Endothelial cell of umbilical vein (primary cell): ENCODE results near the gene SGPL1. TPM values are rescaled to one million over a fixed set of nuclear protein-coding genes. Genes with fewer than 3 reads are reported as not detected.

Experiments
- BruUV-seq: library from RNA; stranded (reverse); fragments of 400-500 nt; replicated peaks from 2 replicates; lab custom pipeline; 2021; lab: Mats Ljungman, UMichigan
- CTCF ChIA-PET: fragments of 300-600, 350-600 bp; sonication (Branson Sonifier 250); formaldehyde crosslinking; loops from one replicate; lab custom pipeline; 2021; ENCODE audit warnings: antibody characterized with exemption, inconsistent platforms; lab: Charles Lee
- POLR2A ChIA-PET: fragments of 300-600, 350-600 bp; sonication (Branson Sonifier 250); formaldehyde crosslinking; loops from one replicate; lab custom pipeline; 2021; ENCODE audit warnings: antibody characterized with exemption, inconsistent platforms; lab: Charles Lee
- DNase-seq: peaks from one replicate; pipeline ENCODE4 v3.0.0-alpha.2; 2011; ENCODE audit warnings: low read depth, low spot score
- FAIRE-seq: peaks from 2 replicates; lab custom pipeline; 2011; peaks lifted over from hg19 to GRCh38; lab: Jason Lieb, UNC
- H2AFZ ChIP-seq: 2 replicates; pipeline ENCODE4 v1.6.0; 2012; ENCODE audit warnings: low read depth, low read length, control low read depth, inconsistent platforms
- H3K27ac ChIP-seq: 2 replicates; pipeline ENCODE4 v1.5.1; 2011; ENCODE audit warnings: low read depth, mild to moderate bottlenecking, control low read depth, low read length, moderate library complexity; ENCODE audit not compliant: insufficient read depth
- H3K27me3 ChIP-seq, 2 experiments: 2 replicates each; pipeline versions ENCODE4 v1.6.0 to v1.6.1; 2011; ENCODE audit warnings: low read length in 2 of 2, mixed read lengths in 1 of 2; ENCODE audit not compliant: control insufficient read depth in 2 of 2, insufficient read depth in 2 of 2
- H3K36me3 ChIP-seq, 2 experiments: 2 replicates in 1 of 2; 3 replicates in 1 of 2; pipeline ENCODE4 v1.5.1; 2011; ENCODE audit warnings: low read length in 2 of 2, mild to moderate bottlenecking in 1 of 2, moderate library complexity in 1 of 2; ENCODE audit not compliant: control insufficient read depth in 2 of 2, insufficient read depth in 2 of 2; ENCODE audit errors: extremely low read depth in 1 of 2
- H3K4me1 ChIP-seq: 3 replicates; pipeline ENCODE4 v1.5.1; 2011; ENCODE audit warnings: mild to moderate bottlenecking, low read length; ENCODE audit not compliant: control insufficient read depth, insufficient read depth; ENCODE audit errors: extremely low read depth
- H3K4me2 ChIP-seq: 2 replicates; pipeline ENCODE4 v1.6.1; 2011; ENCODE audit warnings: low read length, control low read depth, mixed read lengths; ENCODE audit not compliant: insufficient read depth
- H3K4me3 ChIP-seq, 3 experiments: fragments of 200-600 bp in 1 of 3; sonication (generic), shearing (Covaris generic) in 1 of 3; replicated peaks in 1 of 3; 2 replicates each; pipeline ENCODE4 v1.5.1; 2011 to 2016; ENCODE audit warnings: control low read depth in 3 of 3, low read length in 3 of 3, mild to moderate bottlenecking in 2 of 3, inconsistent platforms in 1 of 3, low read depth in 1 of 3, moderate library complexity in 1 of 3; ENCODE audit not compliant: insufficient read depth in 1 of 3
- H3K79me2 ChIP-seq: 2 replicates; pipeline ENCODE4 v1.6.0; 2012; ENCODE audit warnings: low read length, inconsistent platforms; ENCODE audit not compliant: control insufficient read depth, insufficient read depth
- H3K9ac ChIP-seq: replicated peaks from 2 replicates; pipeline ENCODE3; 2011; ENCODE audit warnings: low read length, control low read depth; ENCODE audit not compliant: insufficient read depth; ENCODE audit errors: extremely low read depth
- H3K9me1 ChIP-seq: replicated peaks from 3 replicates; pipeline ENCODE4 v1.6.0; 2011; ENCODE audit warnings: mild to moderate bottlenecking, low read length; ENCODE audit not compliant: control insufficient read depth, insufficient read depth; ENCODE audit errors: extremely low read depth
- H3K9me3 ChIP-seq: replicated peaks from 2 replicates; pipeline ENCODE4 v1.5.1; 2012; ENCODE audit warnings: low read length, inconsistent platforms; ENCODE audit not compliant: control insufficient read depth, insufficient read depth
- H4K20me1 ChIP-seq: replicated peaks from 2 replicates; pipeline ENCODE3; 2011; ENCODE audit warnings: mild to moderate bottlenecking, low read length; ENCODE audit not compliant: control insufficient read depth, insufficient read depth; ENCODE audit errors: extremely low read depth
- EZH2 ChIP-seq: IDR thresholded peaks from 2 replicates; pipeline ENCODE4 v1.6.1; 2012; ENCODE audit warnings: borderline replicate concordance, low read depth, mild to moderate bottlenecking, moderate library complexity, low read length, inconsistent platforms; ENCODE audit not compliant: severe bottlenecking
- FOS ChIP-seq: IDR thresholded peaks from 2 replicates; pipeline ENCODE4 v1.6.1; 2011; ENCODE audit warnings: mild to moderate bottlenecking, low read length, moderate library complexity, borderline replicate concordance; ENCODE audit not compliant: insufficient read depth
- GATA2 ChIP-seq: IDR thresholded peaks from 2 replicates; pipeline ENCODE4 v1.7.0; 2011; ENCODE audit warnings: low read depth, mild to moderate bottlenecking, moderate library complexity, mixed read lengths, low read length; ENCODE audit not compliant: insufficient read length, insufficient read depth
- JUN ChIP-seq: IDR thresholded peaks from 2 replicates; pipeline ENCODE4 v1.6.1; 2011; ENCODE audit warnings: borderline replicate concordance, low read depth; ENCODE audit not compliant: insufficient read length, insufficient read depth
- MYC ChIP-seq: IDR thresholded peaks from one replicate; pipeline ENCODE4 v1.6.1; 2011; ENCODE audit warnings: mild to moderate bottlenecking, low read depth, low read length
- POLR2A ChIP-seq: IDR thresholded peaks from 2 replicates; pipeline ENCODE4 v1.6.1; 2012; ENCODE audit warnings: low read depth, mild to moderate bottlenecking, control low read depth, low read length
- POLR2AphosphoS5 ChIP-seq: IDR thresholded peaks from 2 replicates; pipeline ENCODE4 v1.6.1; 2012; ENCODE audit warnings: low read depth, mild to moderate bottlenecking, control low read depth, low read length, moderate library complexity; ENCODE audit not compliant: insufficient read depth
- dilution Hi-C: fragments of 300-500 bp; cut with MboI; formaldehyde crosslinking; loops from one replicate; pipeline ENCODE4 v1.15.0; 2019; ENCODE audit warnings: low sequenced_read_pairs; ENCODE audit not compliant: extremely low pct_ligation_motif_present
- intact Hi-C: fragments of 100-400 bp; cut with micrococcal nuclease; formaldehyde crosslinking; loops from one replicate; pipeline ENCODE4 v1.10.0; 2022
- polyA plus RNA-seq, 4 experiments: library from polyadenylated mRNA; depleted of rRNA in 3 of 4; stranded (reverse) in 3 of 4; unstranded in 1 of 4; fragments of >200 nt; gene quantifications; 2 replicates each; pipeline versions ENCODE4 v1.2.1 to v1.2.3, GENCODE V29; 2011 to 2012; ENCODE audit warnings: missing spikeins in 1 of 4
- total RNA-seq: library from RNA; stranded (reverse); gene quantifications from 2 replicates; pipeline ENCODE4 v1.2.3, GENCODE V29; 2021
- TF ChIP-seq, protein P1 (sequence below): IDR thresholded peaks from 2 replicates; pipeline ENCODE4 v1.6.1; 2011; ENCODE audit not compliant: insufficient read depth, insufficient read length
- TF ChIP-seq, protein P2 (sequence below), 2 donors: IDR thresholded peaks; 1 replicate in 1 of 2; 2 replicates in 1 of 2; pipeline ENCODE4 v1.5.1; 2011; ENCODE audit warnings: low read length in 2 of 2, mild to moderate bottlenecking in 2 of 2, moderate library complexity in 2 of 2, control low read depth in 1 of 2, inconsistent platforms in 1 of 2, low read depth in 1 of 2; ENCODE audit not compliant: insufficient read depth in 1 of 2; ENCODE audit errors: extremely low read depth in 1 of 2

The SGPL1 gene
- total and polyA plus RNA-seq, 2 donors (not counting 3 experiments of a cell fraction or from before 2014, with no cell fraction given), result 11.4 to 25.2 TPM

DNA sequence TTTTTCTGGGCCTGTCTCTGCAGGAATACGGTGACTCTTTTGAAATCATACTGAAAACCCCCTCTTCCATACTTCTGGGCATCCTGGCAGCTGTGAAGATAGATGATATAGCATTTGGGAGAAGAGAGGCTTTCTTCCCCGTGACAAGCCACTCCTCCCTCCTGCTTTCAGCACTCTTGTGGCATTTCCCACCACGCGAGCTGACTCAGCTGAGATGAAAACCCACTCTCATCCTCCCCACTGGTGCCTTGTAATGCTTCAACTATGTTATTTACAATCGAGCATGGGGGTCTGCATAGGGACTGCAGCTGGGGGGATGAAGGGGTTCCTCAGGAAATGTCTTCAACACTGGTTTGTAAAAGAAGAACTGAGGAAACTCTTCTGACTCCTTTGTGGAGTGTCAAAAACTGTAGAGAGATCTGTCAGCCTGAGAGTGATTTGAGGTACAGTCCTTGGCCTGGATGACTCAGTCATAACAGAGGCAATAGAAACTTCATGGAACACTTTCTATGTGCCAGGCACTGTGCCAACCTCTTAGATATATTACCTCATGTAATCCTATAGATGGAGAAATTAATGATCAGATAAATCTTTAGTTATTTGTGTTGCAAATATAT is 28.8 kb upstream of the SGPL1 start:
- BruUV-seq, result no TSS peak
- H3K27me3 ChIP-seq, result peaks cover 16 to 42% of the 10 kb centered on the region in 2 experiments
- H3K4me3 ChIP-seq, result no peak overlapping the region
- dilution Hi-C loops (no loop called here), intact Hi-C loops (no loop called here)
- H3K9me1 ChIP-seq, result no peaks in the 10 kb centered on the region
- H3K4me1 ChIP-seq, result no peaks in the 10 kb centered on the region
- H4K20me1 ChIP-seq, result no peaks in the 10 kb centered on the region
- ChIA-PET POLR2A (no interaction called here), CTCF (interaction anchor here (1.4 kb wide), 1 partner anchor 8 kb away, joined by 3 read pairs; no protein-coding TSS in a partner anchor)
- no peaks in the 10 kb centered on the region for H3K79me2 ChIP-seq
- no peak overlapping the region for H2AFZ ChIP-seq
- TF ChIP-seq JUN (no peak), POLR2AphosphoS5 (no peak), GATA2 (no peak)
- TF ChIP-seq, protein P1, sequence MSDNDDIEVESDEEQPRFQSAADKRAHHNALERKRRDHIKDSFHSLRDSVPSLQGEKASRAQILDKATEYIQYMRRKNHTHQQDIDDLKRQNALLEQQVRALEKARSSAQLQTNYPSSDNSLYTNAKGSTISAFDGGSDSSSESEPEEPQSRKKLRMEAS, result no peak
- H3K9me3 ChIP-seq, result no peaks in the 10 kb centered on the region
- no peak overlapping the region for H3K27ac ChIP-seq
- H3K4me2 ChIP-seq, result no peak overlapping the region
- no peaks in the 10 kb centered on the region for H3K36me3 ChIP-seq
- H3K9ac ChIP-seq, result no peak overlapping the region
- FAIRE-seq (no peak), DNase-seq (no peak)

DNA sequence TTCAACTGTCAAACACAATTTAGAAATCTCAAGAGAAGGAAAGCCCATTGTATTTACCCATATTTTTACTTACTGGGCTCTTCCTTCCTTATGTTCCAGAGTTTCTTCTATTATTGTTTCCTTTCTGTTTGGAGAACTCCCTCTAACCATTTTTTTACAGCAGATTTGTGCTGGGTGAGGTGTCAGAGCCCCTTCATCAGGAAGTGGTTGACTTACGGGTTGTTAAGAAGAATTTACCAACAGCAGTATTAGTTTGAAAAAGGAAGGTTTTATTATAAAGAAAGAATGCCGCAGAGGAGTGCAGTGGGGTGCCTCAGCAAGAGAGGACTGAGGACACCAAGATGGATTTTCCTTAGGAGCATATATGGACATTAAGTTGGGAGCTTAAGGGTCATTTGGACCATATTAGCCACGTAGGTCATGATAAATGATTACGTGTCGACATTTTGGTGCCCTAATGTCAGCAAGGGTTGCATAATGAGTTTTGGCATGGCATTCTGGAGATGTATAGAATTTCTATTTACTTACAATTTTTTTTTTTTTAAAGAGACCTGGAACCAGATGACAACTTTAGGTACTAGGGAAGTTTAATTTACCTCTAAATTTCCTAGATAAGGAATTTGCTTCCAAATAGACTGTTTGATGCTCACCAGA is 24.2 kb upstream of the SGPL1 start:
- dilution Hi-C loops, result no loop called here
- Histone ChIP-seq H4K20me1 (no peaks in the 10 kb centered on the region), H3K9ac (no peak overlapping the region), H3K79me2 (no peaks in the 10 kb centered on the region), H3K9me1 (no peaks in the 10 kb centered on the region), H3K27me3 (peaks cover 23 to 53% of the 10 kb centered on the region in 2 experiments), H3K9me3 (no peaks in the 10 kb centered on the region), H3K4me1 (no peaks in the 10 kb centered on the region), H3K36me3 (no peaks in the 10 kb centered on the region), H3K27ac (no peak overlapping the region), H2AFZ (no peak overlapping the region), H3K4me3 (no peak overlapping the region), H3K4me2 (no peak overlapping the region)
- DNase-seq, result no peak
- ChIA-PET POLR2A (no interaction called here), CTCF (no interaction called here)
- BruUV-seq, result no TSS peak
- intact Hi-C loops, result no loop called here
- TF ChIP-seq, protein P1, result no peak
- no peak for TF ChIP-seq FOS
- no peak for TF ChIP-seq MYC
- no peak for TF ChIP-seq POLR2A
- TF ChIP-seq POLR2AphosphoS5, result no peak
- TF ChIP-seq GATA2, result no peak
- TF ChIP-seq, protein P2, sequence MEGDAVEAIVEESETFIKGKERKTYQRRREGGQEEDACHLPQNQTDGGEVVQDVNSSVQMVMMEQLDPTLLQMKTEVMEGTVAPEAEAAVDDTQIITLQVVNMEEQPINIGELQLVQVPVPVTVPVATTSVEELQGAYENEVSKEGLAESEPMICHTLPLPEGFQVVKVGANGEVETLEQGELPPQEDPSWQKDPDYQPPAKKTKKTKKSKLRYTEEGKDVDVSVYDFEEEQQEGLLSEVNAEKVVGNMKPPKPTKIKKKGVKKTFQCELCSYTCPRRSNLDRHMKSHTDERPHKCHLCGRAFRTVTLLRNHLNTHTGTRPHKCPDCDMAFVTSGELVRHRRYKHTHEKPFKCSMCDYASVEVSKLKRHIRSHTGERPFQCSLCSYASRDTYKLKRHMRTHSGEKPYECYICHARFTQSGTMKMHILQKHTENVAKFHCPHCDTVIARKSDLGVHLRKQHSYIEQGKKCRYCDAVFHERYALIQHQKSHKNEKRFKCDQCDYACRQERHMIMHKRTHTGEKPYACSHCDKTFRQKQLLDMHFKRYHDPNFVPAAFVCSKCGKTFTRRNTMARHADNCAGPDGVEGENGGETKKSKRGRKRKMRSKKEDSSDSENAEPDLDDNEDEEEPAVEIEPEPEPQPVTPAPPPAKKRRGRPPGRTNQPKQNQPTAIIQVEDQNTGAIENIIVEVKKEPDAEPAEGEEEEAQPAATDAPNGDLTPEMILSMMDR (IDR thresholded peaks at IDR 0.05; ENCODE audit: extremely low read depth in 1 of 2, insufficient read depth in 1 of 2, low read depth in 1 of 2, low read length in 2 of 2), result no peak
- no peak for TF ChIP-seq JUN
- TF ChIP-seq EZH2, result no peak
- FAIRE-seq, result no peak
